Lower lobe of right lung (tissue), 2 donors: Measurements from ENCODE around the gene B3GNT9. TPM values are rescaled to one million over a fixed set of nuclear protein-coding genes. Genes with fewer than 3 reads are reported as not detected.

Experiments
- ATAC-seq, 2 donors: fragments of 200-7000 bp; cut with Tn5 transposase; one replicate each; pipeline ENCODE4 v1.9.1; 2020 to 2022; ENCODE audit warnings: mild to moderate bottlenecking in 2 of 2, moderate library complexity in 2 of 2
- DNase-seq: peaks from one replicate; pipeline ENCODE4 v3.0.0-alpha.2; 2020
- H3K27ac ChIP-seq: fragments of 200-600 bp; one replicate; pipeline ENCODE4 v1.8.0; 2022
- H3K27me3 ChIP-seq: fragments of 200-600 bp; one replicate; pipeline ENCODE4 v1.8.0; 2022; ENCODE audit warnings: low read depth
- H3K36me3 ChIP-seq: fragments of 200-600 bp; one replicate; pipeline ENCODE4 v1.8.0; 2022; ENCODE audit warnings: mild to moderate bottlenecking
- H3K4me1 ChIP-seq: fragments of 200-600 bp; one replicate; pipeline ENCODE4 v1.8.0; 2022
- H3K4me3 ChIP-seq: fragments of 200-600 bp; one replicate; pipeline ENCODE4 v1.8.0; 2022; ENCODE audit warnings: mild to moderate bottlenecking
- H3K9me3 ChIP-seq: fragments of 200-600 bp; one replicate; pipeline ENCODE4 v1.8.0; 2022
- intact Hi-C: fragments of 100-400 bp; cut with DNase I; formaldehyde crosslinking; loops from one replicate; pipeline ENCODE4 v1.11.0; 2022
- total RNA-seq: library from RNA; stranded (reverse); fragmentation: NEBNext Ultra II Directional; extraction: Animal tissue kit (Norgen Biotek cat#: 25700); gene quantifications from one replicate; pipeline ENCODE4 v1.2.1, GENCODE V29; 2021
- TF ChIP-seq, protein P1 (sequence below): fragments of 200-600 bp; IDR thresholded peaks from one replicate; pipeline ENCODE4 v1.8.0; 2022; ENCODE audit warnings: antibody characterized with exemption, mild to moderate bottlenecking
- donor health status: DM: no; HTN: yes; CAD: no; lungs with severe emphysema.

The B3GNT9 gene
- total RNA-seq, 1 donor from 2014 or later, result 13.5 TPM

DNA sequence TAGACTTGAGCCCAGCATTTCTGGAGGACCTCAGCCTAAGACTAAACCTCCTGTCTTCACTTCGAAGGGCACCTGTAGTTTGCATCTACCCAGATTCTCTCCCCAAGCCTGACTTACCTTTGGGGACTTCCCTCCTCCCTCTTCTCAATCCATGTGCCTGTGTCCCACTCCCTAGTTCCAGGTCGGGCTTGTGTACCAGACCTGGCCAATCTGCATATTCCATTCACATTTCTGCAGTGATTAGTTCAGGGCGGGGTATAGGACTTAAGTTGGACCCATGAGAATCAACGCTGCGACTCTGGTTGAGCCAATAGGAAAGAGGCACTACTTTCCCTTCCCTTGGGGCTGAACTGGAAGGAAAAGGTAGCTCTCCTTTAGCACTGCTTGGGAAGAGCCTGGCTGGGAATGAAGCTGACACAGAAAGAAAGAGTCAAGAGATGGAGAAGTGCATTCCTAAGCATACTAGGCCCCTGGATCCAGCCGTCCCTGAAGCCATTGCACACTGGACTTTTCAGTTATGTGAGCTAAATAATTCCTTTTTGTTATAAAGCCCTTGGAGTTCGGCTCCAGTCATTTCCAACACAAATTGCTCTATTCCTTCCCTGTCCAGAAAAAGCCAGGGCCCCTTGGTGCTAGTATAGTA, 6.4 kb upstream of the B3GNT9 start:
- peaks cover 36% of the 10 kb centered on the region for H3K4me1 ChIP-seq
- no peaks in the 10 kb centered on the region for H3K27me3 ChIP-seq
- intact Hi-C loops, result loop anchor here (10.0 kb wide), 1 partner anchor 182 kb away; no protein-coding TSS in a partner anchor
- H3K27ac ChIP-seq, result no peak overlapping the region
- peaks cover 4% of the 10 kb centered on the region for H3K36me3 ChIP-seq
- DNase-seq (no peak), ATAC-seq (no peak)
- no peak overlapping the region for H3K4me3 ChIP-seq
- TF ChIP-seq, protein P1, sequence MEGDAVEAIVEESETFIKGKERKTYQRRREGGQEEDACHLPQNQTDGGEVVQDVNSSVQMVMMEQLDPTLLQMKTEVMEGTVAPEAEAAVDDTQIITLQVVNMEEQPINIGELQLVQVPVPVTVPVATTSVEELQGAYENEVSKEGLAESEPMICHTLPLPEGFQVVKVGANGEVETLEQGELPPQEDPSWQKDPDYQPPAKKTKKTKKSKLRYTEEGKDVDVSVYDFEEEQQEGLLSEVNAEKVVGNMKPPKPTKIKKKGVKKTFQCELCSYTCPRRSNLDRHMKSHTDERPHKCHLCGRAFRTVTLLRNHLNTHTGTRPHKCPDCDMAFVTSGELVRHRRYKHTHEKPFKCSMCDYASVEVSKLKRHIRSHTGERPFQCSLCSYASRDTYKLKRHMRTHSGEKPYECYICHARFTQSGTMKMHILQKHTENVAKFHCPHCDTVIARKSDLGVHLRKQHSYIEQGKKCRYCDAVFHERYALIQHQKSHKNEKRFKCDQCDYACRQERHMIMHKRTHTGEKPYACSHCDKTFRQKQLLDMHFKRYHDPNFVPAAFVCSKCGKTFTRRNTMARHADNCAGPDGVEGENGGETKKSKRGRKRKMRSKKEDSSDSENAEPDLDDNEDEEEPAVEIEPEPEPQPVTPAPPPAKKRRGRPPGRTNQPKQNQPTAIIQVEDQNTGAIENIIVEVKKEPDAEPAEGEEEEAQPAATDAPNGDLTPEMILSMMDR, result no peak
- no peaks in the 10 kb centered on the region for H3K9me3 ChIP-seq

DNA sequence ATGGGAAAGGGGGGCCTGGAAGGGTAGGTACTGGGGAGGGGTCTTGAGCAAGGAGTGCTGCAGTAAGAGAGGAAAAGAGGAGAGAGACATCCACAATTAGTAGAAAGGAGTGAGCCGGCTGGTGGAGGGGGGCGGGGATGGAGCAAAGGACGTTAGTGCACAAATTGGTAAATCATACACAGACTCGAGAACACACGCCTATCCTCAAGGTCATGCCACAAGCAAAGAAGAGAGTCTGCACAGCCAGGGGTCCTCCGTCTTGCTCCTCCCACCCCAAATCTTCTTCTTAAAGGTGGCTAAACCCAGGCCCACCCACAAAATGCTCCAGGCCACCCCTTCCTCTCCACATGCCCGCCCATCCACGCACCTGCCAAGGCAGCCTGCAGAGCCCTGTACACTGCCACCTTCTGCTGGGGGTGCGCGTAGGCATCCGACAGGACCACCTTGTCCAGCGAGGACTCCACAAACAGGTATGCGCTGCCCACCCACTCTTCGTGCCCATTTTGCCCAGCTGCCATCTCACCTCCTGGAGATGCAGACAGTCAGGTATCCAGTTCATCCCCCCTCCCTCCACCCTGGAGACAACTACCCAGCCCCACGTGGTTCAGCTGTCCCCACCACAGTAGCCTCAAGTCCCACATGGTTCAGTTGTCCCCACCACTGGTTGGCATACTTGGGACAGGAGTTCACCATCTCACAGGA, 5.5 kb upstream of the B3GNT9 start:
- no peak overlapping the region for H3K4me3 ChIP-seq
- TF ChIP-seq, protein P1, result no peak
- intact Hi-C loops, result loop anchor here (10.0 kb wide), 1 partner anchor 181 kb away; no protein-coding TSS in a partner anchor
- ATAC-seq (no peak), DNase-seq (no peak)
- H3K9me3 ChIP-seq, result no peaks in the 10 kb centered on the region
- H3K27me3 ChIP-seq, result no peaks in the 10 kb centered on the region
- H3K27ac ChIP-seq, result no peak overlapping the region
- H3K4me1 ChIP-seq, result peaks cover 30% of the 10 kb centered on the region
- peaks cover 4% of the 10 kb centered on the region for H3K36me3 ChIP-seq

DNA sequence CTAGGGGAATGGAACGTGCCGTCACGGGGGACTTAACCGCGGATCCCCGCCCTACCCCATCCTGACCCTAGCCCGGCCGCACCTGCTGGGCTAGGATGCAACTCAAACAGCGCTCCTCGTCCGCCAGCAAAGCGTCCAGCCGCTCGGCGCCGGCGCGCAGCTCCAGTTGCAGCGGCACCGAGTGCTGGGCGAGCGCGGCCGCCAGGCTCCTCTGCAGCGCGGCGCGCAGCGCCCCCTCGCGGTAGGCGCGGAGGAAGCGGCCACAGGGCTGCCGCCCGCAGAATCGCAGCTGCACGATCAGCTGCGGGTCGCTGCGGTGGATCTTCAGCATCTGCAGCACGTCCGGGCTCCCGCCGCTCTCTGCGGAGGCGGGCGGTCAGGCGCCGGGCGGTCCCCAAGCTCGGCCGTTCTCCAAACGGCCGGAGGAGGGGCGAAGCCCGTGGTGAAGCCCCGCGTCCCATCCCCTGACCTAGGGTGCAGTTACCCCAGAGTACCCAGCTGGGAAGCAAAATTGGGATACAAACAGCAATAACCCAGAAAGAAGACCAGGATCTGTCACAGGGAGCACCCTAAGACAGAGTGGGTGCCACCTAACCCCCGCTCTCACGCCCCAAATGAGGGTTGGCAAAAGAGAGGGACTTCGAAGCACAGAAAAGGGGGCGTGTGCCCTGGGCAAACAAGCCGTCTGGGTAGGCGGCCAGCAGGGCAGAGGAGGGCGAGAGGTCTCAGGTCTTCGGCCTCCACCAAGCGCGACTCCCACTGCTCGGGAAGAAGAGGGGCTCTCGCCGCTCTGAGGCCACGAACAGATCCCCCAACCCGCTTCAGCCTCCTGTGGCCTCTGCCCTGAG, 4.7 kb upstream of the B3GNT9 start:
- DNase-seq (peak; percentile 85), ATAC-seq (peak; percentile 62 to 75)
- no peaks in the 10 kb centered on the region for H3K9me3 ChIP-seq
- intact Hi-C loops, result loop anchor here (10.0 kb wide), 1 partner anchor 181 kb away; no protein-coding TSS in a partner anchor
- peaks cover 5% of the 10 kb centered on the region for H3K27me3 ChIP-seq
- TF ChIP-seq, protein P1, result peak; percentile 99
- H3K4me1 ChIP-seq, result peaks cover 33% of the 10 kb centered on the region
- H3K27ac ChIP-seq, result no peak overlapping the region
- H3K4me3 ChIP-seq, result no peak overlapping the region
- H3K36me3 ChIP-seq, result peaks cover 4% of the 10 kb centered on the region

DNA sequence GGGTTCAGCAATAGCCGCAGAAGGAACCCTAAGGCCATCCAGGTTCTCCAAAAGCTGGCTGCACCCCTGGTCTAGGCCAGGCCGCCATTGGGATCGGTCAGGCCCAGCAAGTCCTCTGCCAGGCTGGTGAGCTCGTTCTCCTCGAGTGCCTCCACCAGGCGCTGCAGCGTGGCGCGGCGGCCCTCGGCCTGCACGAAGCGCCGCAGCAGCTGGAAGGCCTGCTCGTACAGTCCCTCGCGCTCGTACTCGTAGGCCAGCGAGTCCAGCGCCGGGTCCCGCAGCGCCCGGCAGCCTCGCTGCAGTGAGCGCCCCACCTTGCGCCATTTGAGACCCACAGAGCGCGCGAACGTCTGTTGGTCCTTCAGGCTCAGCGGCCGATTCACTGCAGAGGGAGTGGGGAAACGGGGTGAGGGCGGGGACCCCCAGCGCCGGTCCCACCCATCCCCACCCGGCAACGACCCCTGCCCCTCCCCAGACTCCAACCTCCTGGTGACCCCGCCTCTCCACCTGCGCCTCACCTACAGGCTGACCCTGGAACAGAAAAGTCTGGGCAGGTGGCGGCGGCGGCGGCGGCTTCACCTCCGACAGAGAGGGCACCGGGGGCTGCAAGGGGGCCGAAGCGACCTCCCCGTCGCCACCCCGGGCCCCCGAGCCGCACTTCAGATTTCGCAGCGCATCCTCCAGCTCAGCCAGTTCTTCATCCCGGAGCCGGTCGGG, 3.9 kb upstream of the B3GNT9 start:
- Histone ChIP-seq H3K27ac (no peak overlapping the region), H3K27me3 (peaks cover 12% of the 10 kb centered on the region), H3K4me3 (no peak overlapping the region), H3K36me3 (peaks cover 4% of the 10 kb centered on the region), H3K4me1 (peaks cover 41% of the 10 kb centered on the region), H3K9me3 (no peaks in the 10 kb centered on the region)
- intact Hi-C loops, result loop anchor here (10.0 kb wide), 1 partner anchor 180 kb away; no protein-coding TSS in a partner anchor
- no peak for ATAC-seq
- TF ChIP-seq, protein P1, result no peak
- DNase-seq, result no peak
